Upper lobe of right lung (tissue), 1 donor: ENCODE results near the gene NLRC3. TPM values are rescaled to one million over a fixed set of nuclear protein-coding genes. Genes with fewer than 3 reads are reported as not detected.

ENCODE experiments used
- ATAC-seq: fragments of 200-7000 bp; cut with Tn5 transposase; one replicate; pipeline ENCODE4 v1.9.1; 2020; ENCODE audit warnings: mild to moderate bottlenecking, moderate library complexity
- DNase-seq: peaks from one replicate; pipeline ENCODE4 v3.0.0-alpha.2; 2020
- H3K27ac ChIP-seq: fragments of 200-600 bp; one replicate; pipeline ENCODE4 v1.8.0; 2022
- H3K27me3 ChIP-seq: fragments of 200-600 bp; one replicate; pipeline ENCODE4 v1.8.0; 2022; ENCODE audit warnings: mild to moderate bottlenecking
- H3K36me3 ChIP-seq: fragments of 200-600 bp; one replicate; pipeline ENCODE4 v1.8.0; 2022
- H3K4me1 ChIP-seq: fragments of 200-600 bp; one replicate; pipeline ENCODE4 v1.8.0; 2022
- H3K4me3 ChIP-seq: fragments of 200-600 bp; one replicate; pipeline ENCODE4 v1.8.0; 2022; ENCODE audit warnings: mild to moderate bottlenecking
- H3K9me3 ChIP-seq: fragments of 200-600 bp; one replicate; pipeline ENCODE4 v1.8.0; 2022
- intact Hi-C: fragments of 100-400 bp; cut with DNase I; formaldehyde crosslinking; loops from one replicate; pipeline ENCODE4 v1.11.0; 2022
- total RNA-seq: library from RNA; stranded (reverse); fragmentation: NEBNext Ultra II Directional; extraction: Animal tissue kit (Norgen Biotek cat#: 25700); gene quantifications from one replicate; pipeline ENCODE4 v1.2.1, GENCODE V29; 2021
- TF ChIP-seq, protein P1 (sequence below): fragments of 200-600 bp; IDR thresholded peaks from one replicate; pipeline ENCODE4 v1.8.0; 2022; ENCODE audit warnings: antibody characterized with exemption
- donor health status: DM: no; HTN: yes; CAD: no; lungs with severe emphysema.

NLRC3 gene
- total RNA-seq, 1 donor from 2014 or later = 5.5 TPM

- TF ChIP-seq, protein P1, sequence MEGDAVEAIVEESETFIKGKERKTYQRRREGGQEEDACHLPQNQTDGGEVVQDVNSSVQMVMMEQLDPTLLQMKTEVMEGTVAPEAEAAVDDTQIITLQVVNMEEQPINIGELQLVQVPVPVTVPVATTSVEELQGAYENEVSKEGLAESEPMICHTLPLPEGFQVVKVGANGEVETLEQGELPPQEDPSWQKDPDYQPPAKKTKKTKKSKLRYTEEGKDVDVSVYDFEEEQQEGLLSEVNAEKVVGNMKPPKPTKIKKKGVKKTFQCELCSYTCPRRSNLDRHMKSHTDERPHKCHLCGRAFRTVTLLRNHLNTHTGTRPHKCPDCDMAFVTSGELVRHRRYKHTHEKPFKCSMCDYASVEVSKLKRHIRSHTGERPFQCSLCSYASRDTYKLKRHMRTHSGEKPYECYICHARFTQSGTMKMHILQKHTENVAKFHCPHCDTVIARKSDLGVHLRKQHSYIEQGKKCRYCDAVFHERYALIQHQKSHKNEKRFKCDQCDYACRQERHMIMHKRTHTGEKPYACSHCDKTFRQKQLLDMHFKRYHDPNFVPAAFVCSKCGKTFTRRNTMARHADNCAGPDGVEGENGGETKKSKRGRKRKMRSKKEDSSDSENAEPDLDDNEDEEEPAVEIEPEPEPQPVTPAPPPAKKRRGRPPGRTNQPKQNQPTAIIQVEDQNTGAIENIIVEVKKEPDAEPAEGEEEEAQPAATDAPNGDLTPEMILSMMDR = no peak
- H3K4me1 ChIP-seq = peaks cover 3% of the 10 kb centered on the region
- no peaks in the 10 kb centered on the region for H3K9me3 ChIP-seq
- no peak overlapping the region for H3K4me3 ChIP-seq
- no peak for ATAC-seq
- H3K27ac ChIP-seq = peak overlapping the region; percentile 68
- no peaks in the 10 kb centered on the region for H3K27me3 ChIP-seq
- H3K36me3 ChIP-seq = peaks cover 5% of the 10 kb centered on the region
- no peak for DNase-seq
- intact Hi-C loops = no loop called here
These were observed 918 bp upstream of the NLRC3 start for GRCh38 chr16:3578121-3578520.

- H3K4me3 ChIP-seq = peak overlapping the region; percentile 45
- H3K4me1 ChIP-seq = peaks cover 3% of the 10 kb centered on the region
- H3K36me3 ChIP-seq = no peaks in the 10 kb centered on the region
- H3K9me3 ChIP-seq = no peaks in the 10 kb centered on the region
- TF ChIP-seq, protein P1 = no peak
- H3K27ac ChIP-seq = peak overlapping the region; percentile 68
- no peaks in the 10 kb centered on the region for H3K27me3 ChIP-seq
- ATAC-seq (no peak), DNase-seq (no peak)
- intact Hi-C loops = no loop called here
These were observed 992 bp downstream of the NLRC3 start for GRCh38 chr16:3576211-3576610.

GRCh38 chr16:3575491-3575890 lies 1.7 kb downstream of the NLRC3 start:
- TF ChIP-seq, protein P1 = no peak
- Histone ChIP-seq H3K27me3 (no peaks in the 10 kb centered on the region), H3K4me1 (peaks cover 3% of the 10 kb centered on the region), H3K9me3 (peaks cover 3% of the 10 kb centered on the region), H3K27ac (no peak overlapping the region), H3K36me3 (no peaks in the 10 kb centered on the region), H3K4me3 (peak overlapping the region; percentile 45)
- intact Hi-C loops = no loop called here
- no peak for ATAC-seq
- no peak for DNase-seq

GRCh38 chr16:3574195-3574594 lies 3.0 kb downstream of the NLRC3 start:
- Histone ChIP-seq H3K9me3 (peaks cover 5% of the 10 kb centered on the region), H3K27me3 (no peaks in the 10 kb centered on the region), H3K36me3 (no peaks in the 10 kb centered on the region), H3K4me3 (no peak overlapping the region), H3K4me1 (peaks cover under 1% of the 10 kb centered on the region), H3K27ac (no peak overlapping the region)
- TF ChIP-seq, protein P1 = no peak
- intact Hi-C loops = no loop called here
- DNase-seq (no peak), ATAC-seq (no peak)

- Histone ChIP-seq H3K27me3 (no peaks in the 10 kb centered on the region), H3K9me3 (peaks cover 5% of the 10 kb centered on the region), H3K4me1 (no peaks in the 10 kb centered on the region), H3K4me3 (no peak overlapping the region), H3K27ac (no peak overlapping the region), H3K36me3 (no peaks in the 10 kb centered on the region)
- ATAC-seq (no peak), DNase-seq (no peak)
- intact Hi-C loops = no loop called here
- TF ChIP-seq, protein P1 = no peak
These were observed 3.9 kb downstream of the NLRC3 start for GRCh38 chr16:3573146-3573815.
